HG03342 (cell line): Measurements from ENCODE around the gene HLA-F.

ENCODE experiments used
- ATAC-seq: cut with Tn5 transposase; IDR thresholded peaks from one replicate; pipeline ENCODE4 v1.9.1; 2021; ENCODE audit warnings: mild to moderate bottlenecking, moderate library complexity; ENCODE audit not compliant: unreplicated experiment

Gene HLA-F

GRCh38 chr6:29723666-29724588 is 693 bp downstream of the HLA-F start:
- ATAC-seq = no peak

GRCh38 chr6:29724937-29725869 is 2.0 kb downstream of the HLA-F start:
- ATAC-seq = no peak

- no peak for ATAC-seq
Observed at GRCh38 chr6:29726001-29726400, 2.8 kb downstream of the HLA-F start.

- no peak for ATAC-seq
Observed at GRCh38 chr6:29726571-29727194, 3.4 kb downstream of the HLA-F start.

- no peak for ATAC-seq
Observed at GRCh38 chr6:29727637-29728036, 4.4 kb downstream of the HLA-F start.

- ATAC-seq = no peak
Observed at GRCh38 chr6:29728173-29728874, 5.1 kb downstream of the HLA-F start.

GRCh38 chr6:29728875-29729270 is 5.6 kb downstream of the HLA-F start:
- no peak for ATAC-seq

GRCh38 chr6:29729774-29730328 is 6.6 kb downstream of the HLA-F start:
- no peak for ATAC-seq

GRCh38 chr6:29730575-29731126 is 7.4 kb downstream of the HLA-F start:
- no peak for ATAC-seq

- ATAC-seq = no peak
Observed at GRCh38 chr6:29731281-29731680, 8.0 kb downstream of the HLA-F start.

- no peak for ATAC-seq
Observed at GRCh38 chr6:29733057-29733456, 9.8 kb downstream of the HLA-F start.

GRCh38 chr6:29734046-29735018 is 11.1 kb downstream of the HLA-F start:
- no peak for ATAC-seq

- ATAC-seq = no peak
Observed at GRCh38 chr6:29736563-29736962, 13.3 kb downstream of the HLA-F start.

GRCh38 chr6:29737707-29738630 is 14.7 kb downstream of the HLA-F start:
- peak; percentile 54 for ATAC-seq

GRCh38 chr6:29739136-29739881 is 16.1 kb downstream of the HLA-F start:
- no peak for ATAC-seq

GRCh38 chr6:29739882-29740261 is 16.6 kb downstream of the HLA-F start:
- no peak for ATAC-seq

- no peak for ATAC-seq
Observed at GRCh38 chr6:29741592-29741991, 18.4 kb downstream of the HLA-F start.
